B cell (primary cell): Measurements from ENCODE around the gene PPFIA4. TPM values are rescaled to one million over a fixed set of nuclear protein-coding genes. Genes with fewer than 3 reads are reported as not detected.

ENCODE experiments used
- ATAC-seq: fragments of 200-7000 bp; cut with Tn5 transposase; one replicate; pipeline ENCODE4 v1.10.0; 2021; ENCODE audit warnings: low read depth, mild to moderate bottlenecking, moderate number of reproducible peaks, moderate library complexity
- CTCF ChIA-PET: fragments of 350-600 bp; sonication (Branson Sonifier 250); formaldehyde crosslinking; loops from one replicate; lab custom pipeline; 2021; ENCODE audit warnings: antibody characterized with exemption, inconsistent platforms; lab: Charles Lee
- POLR2A ChIA-PET: fragments of 350-600 bp; sonication (Branson Sonifier 250); formaldehyde crosslinking; loops from one replicate; lab custom pipeline; 2021; ENCODE audit warnings: antibody characterized with exemption; lab: Charles Lee
- DNase-seq: peaks from one replicate; pipeline ENCODE4 v3.0.0; 2013
- H2AFZ ChIP-seq: 2 replicates; pipeline ENCODE4 v1.6.1; 2012; ENCODE audit warnings: mild to moderate bottlenecking, low read depth, low read length; ENCODE audit not compliant: insufficient read depth, poor library complexity, severe bottlenecking
- H3K27ac ChIP-seq, 2 donors: 1 replicate in 1 of 2; 2 replicates in 1 of 2; pipeline ENCODE4 v1.5.1; 2012 to 2013; ENCODE audit warnings: low read length in 2 of 2, mild to moderate bottlenecking in 2 of 2, moderate library complexity in 1 of 2
- H3K27me3 ChIP-seq, 4 experiments: fragments of 200-600 bp in 1 of 4; sonication (generic) in 1 of 4; replicated peaks in 1 of 4; 1 replicate in 2 of 4; 2 replicates in 2 of 4; pipeline versions ENCODE4 v1.6.1 to v1.7.0; 2013 to 2016; ENCODE audit warnings: low read length in 3 of 4, mild to moderate bottlenecking in 2 of 4, mixed read lengths in 1 of 4, moderate library complexity in 1 of 4; ENCODE audit not compliant: insufficient read depth in 4 of 4, control insufficient read depth in 3 of 4; ENCODE audit errors: control extremely low read depth in 1 of 4
- H3K36me3 ChIP-seq, 2 experiments: replicated peaks in 1 of 2; 1 replicate in 1 of 2; 2 replicates in 1 of 2; pipeline versions ENCODE4 v1.6.1 to v1.7.1; 2013; ENCODE audit warnings: low read length in 1 of 2; ENCODE audit not compliant: insufficient read depth in 2 of 2, control insufficient read depth in 1 of 2; ENCODE audit errors: control extremely low read depth in 1 of 2, extremely low read depth in 1 of 2
- H3K4me1 ChIP-seq, 2 donors: fragments of 200-600 bp in 1 of 2; sonication (generic) in 1 of 2; 1 replicate in 1 of 2; 2 replicates in 1 of 2; pipeline versions ENCODE4 v1.5.1 to v1.6.1; 2013 to 2017; ENCODE audit warnings: low read length in 2 of 2; ENCODE audit not compliant: control insufficient read depth in 2 of 2, insufficient read depth in 2 of 2
- H3K4me2 ChIP-seq: replicated peaks from 2 replicates; pipeline ENCODE3; 2012; ENCODE audit warnings: mild to moderate bottlenecking, low read depth, low read length; ENCODE audit not compliant: poor library complexity, severe bottlenecking
- H3K4me3 ChIP-seq, 5 experiments: fragments of 200-600 bp in 1 of 5; sonication (generic) in 1 of 5; 1 replicate in 3 of 5; 2 replicates in 2 of 5; pipeline versions ENCODE4 v1.5.1 to v1.7.0; 2011 to 2016; ENCODE audit warnings: low read length in 4 of 5, mild to moderate bottlenecking in 4 of 5, low read depth in 2 of 5, control low read depth in 1 of 5, moderate library complexity in 1 of 5; ENCODE audit not compliant: insufficient read depth in 1 of 5; ENCODE audit errors: control extremely low read depth in 1 of 5, extremely low read depth in 1 of 5
- H3K79me2 ChIP-seq: fragments of 200-600 bp; sonication (generic); one replicate; pipeline ENCODE4 v1.6.0; 2016; ENCODE audit warnings: low read length; ENCODE audit not compliant: control insufficient read depth, insufficient read depth
- H3K9ac ChIP-seq: fragments of 200-600 bp; sonication (generic); 2 replicates; pipeline ENCODE4 v1.6.1; 2017; ENCODE audit warnings: mild to moderate bottlenecking, low read length, moderate library complexity
- H3K9me3 ChIP-seq, 3 donors: one replicate each; pipeline versions ENCODE4 v1.6.1 to v1.7.1; 2013; ENCODE audit warnings: low read length in 2 of 3; ENCODE audit not compliant: control insufficient read depth in 2 of 3, insufficient read depth in 1 of 3; ENCODE audit errors: control extremely low read depth in 1 of 3
- H4K20me1 ChIP-seq: 2 replicates; pipeline ENCODE4 v1.6.0; 2012; ENCODE audit warnings: mild to moderate bottlenecking, low read length; ENCODE audit not compliant: insufficient read depth, control insufficient read depth, poor library complexity, severe bottlenecking
- H3K27ac Mint-ChIP-seq: one replicate; pipeline ENCODE4 v1.8.0; 2021; ENCODE audit warnings: mixed read lengths
- H3K27me3 Mint-ChIP-seq: one replicate; pipeline ENCODE4 v1.8.0; 2021; ENCODE audit warnings: mixed read lengths
- H3K4me1 Mint-ChIP-seq: one replicate; pipeline ENCODE4 v1.8.0; 2021; ENCODE audit warnings: mixed read lengths
- H3K4me3 Mint-ChIP-seq: one replicate; pipeline ENCODE4 v1.8.0; 2021; ENCODE audit warnings: mixed read lengths
- H3K9me3 Mint-ChIP-seq: one replicate; pipeline ENCODE4 v1.8.0; 2022; ENCODE audit warnings: mixed read lengths; ENCODE audit not compliant: insufficient read depth
- EZH2 ChIP-seq: IDR thresholded peaks from 2 replicates; pipeline ENCODE4 v1.6.1; 2012; ENCODE audit warnings: borderline replicate concordance, low read depth, mild to moderate bottlenecking, moderate library complexity, low read length; ENCODE audit not compliant: insufficient read depth, poor library complexity, severe bottlenecking
- WGBS: methylation state at CpG from one replicate; pipeline ENCODE4 v1.1.5; 2013; ENCODE audit warnings: missing lambda C conversion rate; ENCODE audit not compliant: insufficient coverage; 5-methylcytosine and 5-hydroxymethylcytosine counted together
- intact Hi-C: fragments of 100-400 bp; cut with micrococcal nuclease; formaldehyde crosslinking; loops from one replicate; pipeline ENCODE4 v1.10.0; 2022
- polyA plus RNA-seq: library from polyadenylated mRNA; depleted of rRNA; stranded (reverse); fragments of >200 nt; gene quantifications from 2 replicates; pipeline ENCODE4 v1.2.3, GENCODE V29; 2012
- total RNA-seq, 2 donors: library from RNA; stranded (reverse); fragments of 120-200 nt in 1 of 2; gene quantifications; 1 replicate in 1 of 2; 2 replicates in 1 of 2; pipeline versions ENCODE4 v1.2.3 to v1.2.4, GENCODE V29; 2013 to 2022
- TF ChIP-seq, protein P1 (sequence below): fragments of 200-600 bp; IDR thresholded peaks from one replicate; pipeline ENCODE4 v1.8.0; 2022; ENCODE audit warnings: antibody characterized with exemption, mild to moderate bottlenecking

Gene PPFIA4
- total and polyA plus RNA-seq, 2 donors (not counting 1 experiment from before 2014, with no cell fraction given), result 0.09 to 0.62 TPM

DNA sequence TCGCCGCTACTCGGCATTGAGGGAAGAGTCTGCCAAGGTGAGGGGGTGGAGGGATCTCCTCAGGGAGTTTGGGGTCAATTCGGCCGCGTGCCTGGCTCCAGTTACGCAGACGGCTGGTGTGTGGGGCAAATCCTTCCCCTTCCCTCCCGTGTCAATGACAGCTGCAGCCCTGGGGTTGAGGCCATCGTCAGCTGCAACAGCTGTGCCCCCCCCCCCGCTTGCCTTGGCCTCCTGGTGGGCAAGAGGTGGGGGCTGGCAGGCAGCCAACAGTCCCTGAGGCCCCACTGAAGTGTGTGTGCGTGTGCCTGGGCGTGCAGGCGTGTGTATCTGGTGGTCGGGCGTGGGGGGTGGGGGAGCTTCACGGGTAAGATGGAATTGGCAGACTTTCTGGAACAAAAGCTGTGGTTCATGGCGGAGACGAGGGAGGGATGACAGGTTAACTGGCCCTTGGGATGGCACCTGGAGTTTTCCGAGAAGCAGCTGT lies 25.6 kb downstream of the PPFIA4 start:
- ChIA-PET CTCF (interaction anchor here (1.0 to 2.3 kb wide), 2 partner anchors 12 to 163 kb away, joined by 3 to 7 read pairs; no protein-coding TSS in a partner anchor), POLR2A (no interaction called here)
- no peaks in the 10 kb centered on the region for H3K4me1 ChIP-seq
- H2AFZ ChIP-seq, result no peak overlapping the region
- peaks cover 0 to 9% (median 0%) of the 10 kb centered on the region in 4 experiments for H3K27me3 ChIP-seq
- H3K9me3 ChIP-seq, result no peaks in the 10 kb centered on the region
- H3K9me3 Mint-ChIP-seq, result no peaks in the 10 kb centered on the region
- no peak overlapping the region for H3K27ac Mint-ChIP-seq
- ATAC-seq (no peak), DNase-seq (no peak)
- no peak overlapping the region for H3K27ac ChIP-seq
- H3K4me3 Mint-ChIP-seq, result no peak overlapping the region
- 22% methylated on average over 14 of the region's 20 CpGs for WGBS
- TF ChIP-seq EZH2, result no peak
- TF ChIP-seq, protein P1, sequence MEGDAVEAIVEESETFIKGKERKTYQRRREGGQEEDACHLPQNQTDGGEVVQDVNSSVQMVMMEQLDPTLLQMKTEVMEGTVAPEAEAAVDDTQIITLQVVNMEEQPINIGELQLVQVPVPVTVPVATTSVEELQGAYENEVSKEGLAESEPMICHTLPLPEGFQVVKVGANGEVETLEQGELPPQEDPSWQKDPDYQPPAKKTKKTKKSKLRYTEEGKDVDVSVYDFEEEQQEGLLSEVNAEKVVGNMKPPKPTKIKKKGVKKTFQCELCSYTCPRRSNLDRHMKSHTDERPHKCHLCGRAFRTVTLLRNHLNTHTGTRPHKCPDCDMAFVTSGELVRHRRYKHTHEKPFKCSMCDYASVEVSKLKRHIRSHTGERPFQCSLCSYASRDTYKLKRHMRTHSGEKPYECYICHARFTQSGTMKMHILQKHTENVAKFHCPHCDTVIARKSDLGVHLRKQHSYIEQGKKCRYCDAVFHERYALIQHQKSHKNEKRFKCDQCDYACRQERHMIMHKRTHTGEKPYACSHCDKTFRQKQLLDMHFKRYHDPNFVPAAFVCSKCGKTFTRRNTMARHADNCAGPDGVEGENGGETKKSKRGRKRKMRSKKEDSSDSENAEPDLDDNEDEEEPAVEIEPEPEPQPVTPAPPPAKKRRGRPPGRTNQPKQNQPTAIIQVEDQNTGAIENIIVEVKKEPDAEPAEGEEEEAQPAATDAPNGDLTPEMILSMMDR, result no peak
- H3K79me2 ChIP-seq, result no peaks in the 10 kb centered on the region
- H3K4me3 ChIP-seq, result no peak overlapping the region
- no peaks in the 10 kb centered on the region for H4K20me1 ChIP-seq
- H3K9ac ChIP-seq, result no peak overlapping the region
- no peaks in the 10 kb centered on the region for H3K36me3 ChIP-seq
- no peak overlapping the region for H3K4me2 ChIP-seq
- H3K4me1 Mint-ChIP-seq, result no peaks in the 10 kb centered on the region
- H3K27me3 Mint-ChIP-seq, result peaks cover 32% of the 10 kb centered on the region
- intact Hi-C loops, result no loop called here

DNA sequence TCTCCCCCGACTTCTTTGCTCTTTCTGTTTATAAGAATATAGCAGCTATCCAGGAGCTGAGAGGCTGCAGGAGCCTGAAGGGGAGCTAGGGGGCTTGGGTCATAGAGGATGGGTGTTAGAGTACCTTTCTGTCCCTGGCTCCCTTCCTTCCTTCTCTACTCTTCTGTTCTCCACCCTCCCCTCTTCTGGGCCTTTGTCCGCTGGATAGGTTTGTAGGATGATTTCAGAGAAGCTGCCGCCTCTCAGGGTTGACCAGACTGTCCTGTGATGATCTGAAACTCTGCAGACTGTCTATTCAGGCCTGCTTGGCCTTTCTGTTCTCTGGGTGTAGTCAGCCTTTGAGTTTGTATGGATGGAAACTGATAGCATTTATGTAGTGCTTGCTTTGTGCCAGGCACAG lies 26.3 kb downstream of the PPFIA4 start:
- no peak for DNase-seq
- no peak overlapping the region for H3K4me3 Mint-ChIP-seq
- peaks cover 0 to 9% (median 0%) of the 10 kb centered on the region in 4 experiments for H3K27me3 ChIP-seq
- no peak for ATAC-seq
- no peak overlapping the region for H3K27ac Mint-ChIP-seq
- no peaks in the 10 kb centered on the region for H3K4me1 ChIP-seq
- TF ChIP-seq EZH2, result no peak
- TF ChIP-seq, protein P1, result no peak
- H3K79me2 ChIP-seq, result no peaks in the 10 kb centered on the region
- no peaks in the 10 kb centered on the region for H3K4me1 Mint-ChIP-seq
- intact Hi-C loops, result no loop called here
- H3K4me2 ChIP-seq, result no peak overlapping the region
- no peaks in the 10 kb centered on the region for H3K9me3 ChIP-seq
- no peak overlapping the region for H3K9ac ChIP-seq
- 83% methylated on average over 1 of the region's 3 CpGs for WGBS
- H3K27me3 Mint-ChIP-seq, result peaks cover 37% of the 10 kb centered on the region
- ChIA-PET POLR2A (no interaction called here), CTCF (no interaction called here)
- no peak overlapping the region for H2AFZ ChIP-seq
- H3K4me3 ChIP-seq, result no peak overlapping the region
- H4K20me1 ChIP-seq, result no peaks in the 10 kb centered on the region
- H3K27ac ChIP-seq, result no peak overlapping the region
- no peaks in the 10 kb centered on the region for H3K36me3 ChIP-seq
- H3K9me3 Mint-ChIP-seq, result no peaks in the 10 kb centered on the region
